ENCODE data around the gene BCAS4.

DNA sequence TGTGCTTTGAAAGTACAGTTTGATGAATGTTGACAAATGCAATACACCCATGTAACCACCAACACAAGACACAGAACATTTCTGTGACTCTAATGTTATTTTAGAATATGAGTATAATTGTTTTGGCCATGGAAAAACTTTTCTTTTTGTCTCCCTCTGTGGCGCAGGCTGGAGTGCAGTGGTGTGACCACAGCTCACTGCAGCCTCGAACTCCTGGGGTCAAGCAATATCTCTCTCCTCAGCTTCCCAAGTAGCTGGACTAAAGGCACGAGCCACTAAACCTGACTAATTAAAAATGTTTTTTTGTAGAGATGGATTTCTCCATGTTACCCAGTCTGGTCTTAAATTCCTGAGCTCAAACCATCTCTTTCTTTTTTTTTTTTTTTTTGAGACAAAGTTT is 20.3 kb upstream of the BCAS4 start:
- TF ChIP-seq, protein P1, sequence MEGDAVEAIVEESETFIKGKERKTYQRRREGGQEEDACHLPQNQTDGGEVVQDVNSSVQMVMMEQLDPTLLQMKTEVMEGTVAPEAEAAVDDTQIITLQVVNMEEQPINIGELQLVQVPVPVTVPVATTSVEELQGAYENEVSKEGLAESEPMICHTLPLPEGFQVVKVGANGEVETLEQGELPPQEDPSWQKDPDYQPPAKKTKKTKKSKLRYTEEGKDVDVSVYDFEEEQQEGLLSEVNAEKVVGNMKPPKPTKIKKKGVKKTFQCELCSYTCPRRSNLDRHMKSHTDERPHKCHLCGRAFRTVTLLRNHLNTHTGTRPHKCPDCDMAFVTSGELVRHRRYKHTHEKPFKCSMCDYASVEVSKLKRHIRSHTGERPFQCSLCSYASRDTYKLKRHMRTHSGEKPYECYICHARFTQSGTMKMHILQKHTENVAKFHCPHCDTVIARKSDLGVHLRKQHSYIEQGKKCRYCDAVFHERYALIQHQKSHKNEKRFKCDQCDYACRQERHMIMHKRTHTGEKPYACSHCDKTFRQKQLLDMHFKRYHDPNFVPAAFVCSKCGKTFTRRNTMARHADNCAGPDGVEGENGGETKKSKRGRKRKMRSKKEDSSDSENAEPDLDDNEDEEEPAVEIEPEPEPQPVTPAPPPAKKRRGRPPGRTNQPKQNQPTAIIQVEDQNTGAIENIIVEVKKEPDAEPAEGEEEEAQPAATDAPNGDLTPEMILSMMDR (IDR thresholded peaks at IDR 0.05): no peak
- TF ChIP-seq POLR2A (IDR thresholded peaks at IDR 0.05): no peak
